GM21360 (cell line): Measurements from ENCODE around the gene GARIN5A.

Source experiments
- ATAC-seq: cut with Tn5 transposase; IDR thresholded peaks from one replicate; pipeline ENCODE4 v1.9.1; 2021; ENCODE audit warnings: mild to moderate bottlenecking, moderate library complexity; ENCODE audit not compliant: unreplicated experiment

GARIN5A gene

DNA sequence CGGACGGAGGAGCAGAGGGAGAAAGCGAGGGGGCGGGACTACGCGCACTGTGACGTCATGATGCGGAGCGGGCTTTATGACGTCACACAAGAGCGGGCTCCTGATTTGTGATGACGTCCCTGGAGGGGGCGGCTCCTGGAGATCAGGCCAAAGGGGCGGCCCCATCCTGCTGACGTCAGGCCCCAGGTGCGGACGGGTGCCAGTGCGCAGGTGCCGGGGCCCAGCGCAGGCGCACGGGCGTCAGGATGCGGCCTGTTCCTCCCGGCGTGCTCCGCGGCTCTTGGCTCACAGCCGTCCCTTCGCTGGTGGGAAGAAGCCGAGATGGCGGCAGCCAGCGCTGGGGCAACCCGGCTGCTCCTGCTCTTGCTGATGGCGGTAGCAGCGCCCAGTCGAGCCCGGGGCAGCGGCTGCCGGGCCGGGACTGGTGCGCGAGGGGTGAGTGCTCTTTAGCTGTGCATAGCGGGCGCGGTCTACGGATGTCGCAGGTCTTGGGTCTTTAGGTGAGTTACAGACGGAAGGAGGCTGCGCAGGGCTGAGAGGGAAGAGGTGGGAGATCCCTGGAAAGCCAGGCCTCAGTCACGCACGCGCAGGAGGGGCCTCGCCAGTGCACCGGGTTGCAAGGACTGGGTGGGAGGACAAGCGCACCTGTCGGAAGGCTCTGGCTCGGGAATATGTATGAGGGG lies at the start of gene GARIN5A, which contains the start of gene EMC10:
Gene GARIN5A (minus strand): TSS at position 625 of the 683 bp plus-strand sequence. CDS start 460 bp downstream, at position 165.
Gene EMC10 (plus strand): TSS at position 284 of the 683 bp plus-strand sequence. CDS start 38 bp downstream, at position 322.
- ATAC-seq, result peak; percentile 62

GRCh38 chr19:50522881-50523280 lies 46.2 kb upstream of the GARIN5A start:
- no peak for ATAC-seq

DNA sequence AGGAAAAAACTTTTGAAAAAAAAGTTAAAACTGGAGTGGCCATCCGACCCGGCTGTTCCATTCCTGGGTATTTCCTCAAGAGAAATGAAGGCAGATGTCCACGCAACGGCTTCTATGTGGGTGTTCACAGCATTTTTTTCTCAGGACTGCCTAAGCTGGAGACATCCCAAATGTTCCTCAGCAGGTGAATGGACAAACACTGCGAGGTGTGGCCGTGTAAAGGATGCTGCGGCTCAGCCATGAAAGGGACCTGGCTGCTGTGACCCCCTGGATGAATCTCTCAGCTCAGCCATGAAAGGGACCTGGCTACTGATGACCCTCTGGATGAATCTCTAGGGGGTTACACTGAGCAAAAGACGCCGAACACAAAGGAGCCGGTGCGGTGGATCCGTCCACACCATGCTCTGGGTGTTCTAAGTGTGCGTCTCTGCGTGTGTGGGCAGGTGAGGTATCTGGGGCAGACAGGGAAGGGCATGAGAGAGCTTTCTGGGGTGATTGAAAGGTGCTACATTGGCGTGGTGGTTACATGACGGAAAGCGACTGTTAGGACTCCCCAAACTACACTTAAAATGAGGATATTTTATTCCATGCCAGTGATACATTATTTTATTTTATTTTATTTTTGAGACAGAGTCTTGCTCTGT lies 44.3 kb upstream of the GARIN5A start:
- ATAC-seq, result no peak

- ATAC-seq, result no peak
Measured at GRCh38 chr19:50519006-50519575, 42.4 kb upstream of the GARIN5A start.

- ATAC-seq, result no peak
Measured at GRCh38 chr19:50518091-50519005, 41.7 kb upstream of the GARIN5A start.

DNA sequence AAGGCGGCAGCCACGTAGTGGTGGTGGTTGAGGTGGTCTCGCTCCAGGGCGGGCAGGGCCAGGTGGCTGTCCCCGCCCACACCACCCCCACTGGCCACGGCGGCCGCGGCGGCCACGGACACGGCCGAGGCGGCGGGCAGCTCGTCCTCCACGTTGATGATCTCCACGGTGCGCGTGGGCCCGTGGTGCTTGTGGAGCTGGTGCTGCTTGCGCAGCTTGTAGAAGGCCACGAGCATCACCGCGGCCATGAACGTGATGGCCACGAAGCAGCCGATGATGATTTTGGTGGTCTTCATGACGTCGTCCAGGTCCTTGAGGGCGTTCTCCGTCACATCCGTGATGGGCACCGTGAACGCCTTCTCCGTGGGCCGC lies 41.0 kb upstream of the GARIN5A start:
- ATAC-seq, result no peak

DNA sequence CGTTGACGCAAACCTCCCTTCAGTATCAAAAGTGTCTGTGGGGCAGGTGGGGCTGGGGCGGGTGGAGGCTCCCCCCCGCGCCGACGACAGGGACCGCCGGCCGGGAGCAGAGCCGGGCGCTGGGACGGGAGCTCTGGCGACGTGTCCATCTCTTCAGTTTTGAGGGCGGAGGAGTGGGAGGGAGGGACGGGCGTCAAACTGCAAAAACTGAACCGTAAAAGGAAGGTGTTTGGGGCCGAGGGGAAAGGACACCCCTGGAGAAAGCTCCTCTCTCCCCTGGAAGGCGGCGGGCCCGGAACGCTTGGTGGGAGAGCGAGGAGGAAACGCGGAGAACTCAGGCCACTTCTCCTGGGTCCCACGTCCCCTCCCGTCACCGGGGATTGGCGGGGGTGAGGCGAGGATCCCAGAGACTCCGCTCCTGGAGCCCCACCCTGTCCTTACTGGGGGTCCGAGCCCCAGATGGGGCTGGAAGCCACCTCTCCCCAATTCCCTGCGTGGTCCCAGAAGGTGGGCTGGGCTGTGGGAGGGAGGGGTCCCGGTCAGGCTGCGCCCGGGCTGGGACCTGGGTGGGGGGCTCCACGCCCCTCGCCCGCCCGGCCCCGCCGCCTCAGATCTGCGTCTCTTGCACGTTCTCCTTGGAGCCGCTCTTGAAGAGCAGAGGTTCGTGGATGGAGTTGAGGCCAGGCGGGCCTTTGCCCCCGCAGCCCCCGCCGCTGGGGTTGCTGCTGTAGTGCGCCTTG lies 40.5 kb upstream of the GARIN5A start:
- ATAC-seq, result no peak

DNA sequence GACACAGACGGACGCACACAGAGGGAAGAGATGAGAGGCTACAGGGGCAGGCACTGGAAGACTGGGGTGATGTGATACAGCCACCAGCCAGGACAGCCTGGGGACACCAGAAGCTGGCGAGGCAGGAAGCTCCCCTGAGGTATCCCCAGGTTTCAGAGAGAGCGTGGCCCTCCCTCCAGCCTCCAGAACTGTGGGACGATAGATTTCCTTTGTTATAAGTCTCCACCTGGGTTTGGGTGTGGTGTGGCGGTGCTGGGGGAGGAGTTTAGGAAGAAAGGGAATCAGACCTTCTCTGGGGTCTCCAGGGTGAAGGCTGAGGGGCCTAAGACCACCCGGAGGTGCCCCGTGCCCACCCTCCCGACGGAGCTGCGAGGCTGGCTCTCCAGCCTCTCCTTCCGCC lies 39.8 kb upstream of the GARIN5A start:
- no peak for ATAC-seq

DNA sequence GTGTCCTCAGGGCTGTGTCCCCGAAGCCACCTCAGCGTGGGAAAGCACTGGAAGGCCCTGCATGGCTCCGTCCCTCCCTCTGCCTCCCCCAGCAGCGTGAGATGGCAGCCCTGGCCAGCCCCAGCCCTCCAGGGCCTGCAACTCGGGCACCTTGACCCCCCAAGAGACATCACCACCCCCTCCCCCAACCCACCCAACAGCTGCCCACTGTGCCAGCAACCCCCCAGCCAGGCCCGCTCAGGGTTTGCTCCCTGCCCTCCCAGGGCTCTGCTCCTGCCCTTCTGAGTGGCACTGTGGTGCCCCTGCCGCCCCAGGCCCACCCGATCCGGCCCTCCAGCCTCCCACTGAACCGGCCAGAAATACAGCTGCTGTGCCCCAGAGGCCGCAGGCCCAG lies 38.5 kb upstream of the GARIN5A start:
- no peak for ATAC-seq

GRCh38 chr19:50514346-50515167 lies 37.9 kb upstream of the GARIN5A start:
- no peak for ATAC-seq

- no peak for ATAC-seq
Measured at GRCh38 chr19:50513746-50514345, 37.2 kb upstream of the GARIN5A start, which contains the start of gene ASPDH. Gene ASPDH, minus strand, starts transcription at chr19:50513913. Its CDS starts 90 bp downstream, at chr19:50513823.

GRCh38 chr19:50512999-50513745 lies 36.5 kb upstream of the GARIN5A start:
- no peak for ATAC-seq

DNA sequence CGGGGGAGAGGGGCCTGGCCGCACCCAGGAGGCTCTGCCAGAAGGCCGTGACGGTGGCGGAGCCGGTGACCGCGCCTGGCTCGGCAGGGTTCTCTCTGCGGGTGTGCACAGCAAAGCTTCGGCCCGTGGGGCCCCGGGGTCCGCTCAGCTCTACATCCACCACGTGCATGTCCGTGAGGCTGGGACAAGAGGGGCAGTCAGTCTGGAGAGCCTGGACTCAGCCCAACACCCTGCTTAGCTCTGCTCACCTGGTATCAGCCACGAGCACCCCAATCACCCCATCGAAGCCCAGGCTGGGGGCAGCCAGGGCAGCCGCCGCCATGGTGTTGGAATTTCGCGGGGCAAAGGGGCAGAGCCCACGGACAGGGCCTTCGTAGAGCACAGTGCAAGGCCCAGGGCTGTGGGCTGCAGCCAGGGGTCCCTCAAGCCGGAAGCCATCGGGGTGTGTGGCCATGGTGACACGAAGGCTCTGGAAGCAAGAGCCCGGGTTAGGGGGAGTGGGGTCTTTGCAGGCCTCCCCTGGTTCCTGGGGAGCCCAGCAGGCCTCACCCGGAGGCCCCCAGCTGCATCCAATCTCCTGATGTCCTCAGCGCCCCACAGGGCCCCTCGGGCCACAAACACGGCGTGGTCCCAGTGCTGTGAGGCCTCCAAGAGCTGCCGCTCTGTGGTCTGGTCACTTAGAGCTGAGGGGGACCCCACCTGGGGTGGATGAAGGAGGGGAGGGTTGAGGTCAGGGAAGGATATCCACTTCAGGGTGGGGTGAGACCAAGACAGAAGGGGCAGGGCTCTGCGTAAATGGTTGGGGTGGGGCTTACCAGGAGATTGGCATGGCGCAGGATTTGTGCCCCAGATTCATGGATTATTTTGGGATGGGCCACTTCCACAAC lies 35.7 kb upstream of the GARIN5A start:
- no peak for ATAC-seq

DNA sequence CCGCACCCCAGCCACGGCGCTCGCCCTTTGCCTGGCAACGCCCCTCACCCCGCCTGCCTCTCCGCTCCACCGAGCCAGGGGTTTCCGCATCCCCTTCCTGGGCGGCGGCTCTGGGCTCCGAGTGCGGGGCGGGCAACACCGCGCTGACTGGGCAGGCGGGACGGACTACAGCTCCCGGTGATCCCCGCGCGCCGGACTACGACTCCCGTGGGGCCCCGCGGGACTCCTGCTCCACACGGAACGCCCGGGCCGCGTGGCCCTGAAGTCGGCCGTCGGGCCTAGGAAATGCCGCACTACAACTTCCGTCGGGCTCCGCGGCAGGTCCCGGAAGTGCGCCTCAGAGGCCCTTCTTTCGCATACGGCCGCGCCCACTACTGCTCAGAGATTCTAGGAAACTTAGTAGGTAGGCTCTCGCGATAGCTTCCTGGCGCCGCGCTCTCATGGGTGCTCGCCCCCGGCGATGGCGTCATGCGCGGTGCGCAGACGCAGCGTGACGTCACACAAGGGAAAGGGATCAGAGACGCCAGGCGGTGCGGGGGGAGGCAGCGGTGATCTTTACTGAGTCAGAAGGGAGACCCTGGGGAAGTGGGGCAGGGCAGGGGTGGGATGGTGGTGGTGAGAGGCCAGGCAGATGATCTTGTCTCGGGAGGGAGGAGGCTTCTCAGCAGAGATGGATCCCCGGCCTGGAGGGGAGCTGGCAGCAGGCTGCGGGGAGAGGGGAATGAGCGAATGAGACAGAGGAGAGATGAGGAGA lies 34.6 kb upstream of the GARIN5A start, which contains the start of gene JOSD2:
Gene JOSD2 (minus strand): TSS at position 123 of the 754 bp plus-strand sequence. CDS start 760 bp downstream, outside the sequence.
- ATAC-seq, result peak; percentile 73

DNA sequence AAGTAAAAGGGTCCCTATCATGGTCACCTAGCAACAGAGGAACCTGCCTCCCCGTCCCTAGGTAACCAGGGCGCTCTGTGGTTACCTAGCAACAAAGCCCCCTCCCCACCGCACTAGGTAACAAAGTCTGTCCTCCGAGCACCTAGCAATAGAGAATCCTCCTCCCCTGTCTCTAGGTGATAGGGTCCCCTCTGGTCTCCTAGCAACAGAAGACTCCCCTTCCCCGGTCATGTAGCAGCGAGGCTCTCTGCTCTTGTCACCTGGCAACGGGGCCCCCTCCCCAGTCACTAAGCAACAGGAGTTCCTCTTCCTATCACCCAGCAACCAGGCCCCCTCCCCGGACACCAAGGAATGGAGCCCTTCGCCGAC lies 34.0 kb upstream of the GARIN5A start:
- no peak for ATAC-seq

DNA sequence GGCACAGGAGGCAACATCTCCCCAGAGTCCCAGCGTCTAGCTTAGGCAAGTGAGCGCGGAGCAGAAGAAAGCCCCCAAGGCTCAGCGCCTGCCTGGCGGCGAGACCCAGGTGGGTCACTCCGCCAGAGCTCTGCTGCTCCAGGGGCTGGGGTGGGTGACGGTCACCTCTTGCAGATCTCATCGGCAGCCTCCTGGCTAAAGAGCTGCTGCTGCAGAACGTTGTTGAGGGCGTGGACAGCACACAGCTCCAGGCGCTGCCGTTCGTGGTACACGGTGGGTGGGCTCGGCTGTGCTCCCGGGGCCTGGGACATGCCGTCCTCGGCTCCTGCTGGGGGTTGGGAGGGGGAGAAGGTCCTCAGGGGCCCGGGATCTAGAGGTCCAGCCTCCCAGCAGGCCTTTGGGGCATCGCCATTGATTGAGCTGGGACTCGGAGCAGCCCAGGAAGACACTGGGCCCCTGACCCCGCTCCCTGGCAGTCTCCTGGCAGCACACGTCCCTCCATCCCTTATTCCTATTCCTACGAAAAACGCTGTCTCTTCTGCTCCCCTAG lies 33.5 kb upstream of the GARIN5A start:
- no peak for ATAC-seq
